Central memory CD8-positive, alpha-beta T cell (primary cell): ENCODE measurements around the gene NCK2.

Experiments
- ATAC-seq: fragments of 150-1000 bp; cut with Tn5 transposase; replicated peaks from 2 replicates; pipeline ENCODE4 v1.10.0; 2022; ENCODE audit warnings: mild to moderate bottlenecking, moderate FRiP score, moderate number of reproducible peaks; ENCODE audit not compliant: poor library complexity, severe bottlenecking; ENCODE audit errors: extremely low read depth
- DNase-seq, 2 donors: peaks; one replicate each; pipeline ENCODE4 v3.0.0; 2021; ENCODE audit warnings: low spot score in 2 of 2
- H3K27ac Mint-ChIP-seq: one replicate; pipeline ENCODE4 v1.8.0; 2022; ENCODE audit warnings: low read depth, mild to moderate bottlenecking, moderate library complexity, mixed read lengths
- H3K27me3 Mint-ChIP-seq: one replicate; pipeline ENCODE4 v1.8.0; 2022; ENCODE audit warnings: mixed read lengths
- H3K36me3 Mint-ChIP-seq: one replicate; pipeline ENCODE4 v1.8.0; 2022; ENCODE audit warnings: mild to moderate bottlenecking, moderate library complexity, mixed read lengths; ENCODE audit not compliant: insufficient read depth
- H3K4me1 Mint-ChIP-seq: one replicate; pipeline ENCODE4 v1.8.0; 2022; ENCODE audit warnings: mixed read lengths
- H3K4me3 Mint-ChIP-seq: one replicate; pipeline ENCODE4 v1.8.0; 2022; ENCODE audit warnings: mild to moderate bottlenecking, moderate library complexity, mixed read lengths
- H3K9me3 Mint-ChIP-seq: one replicate; pipeline ENCODE4 v1.8.0; 2022; ENCODE audit warnings: mixed read lengths

The NCK2 gene

GRCh38 chr2:105739426-105739825, 5.3 kb upstream of the NCK2 start:
- Mint-ChIP-seq H3K9me3 (no peaks in the 10 kb centered on the region), H3K4me3 (peak overlapping the region; percentile 47), H3K36me3 (peaks cover 17% of the 10 kb centered on the region), H3K4me1 (peaks cover 79% of the 10 kb centered on the region), H3K27me3 (no peaks in the 10 kb centered on the region), H3K27ac (peak overlapping the region; percentile 95)
- ATAC-seq (peak; percentile 29), DNase-seq (no peak)

- DNase-seq = no peak
- H3K27me3 Mint-ChIP-seq = no peaks in the 10 kb centered on the region
- peaks cover 73% of the 10 kb centered on the region for H3K4me1 Mint-ChIP-seq
Measured at GRCh38 chr2:105739944-105740530, 4.7 kb upstream of the NCK2 start.

GRCh38 chr2:105741174-105741573, 3.5 kb upstream of the NCK2 start:
- H3K27me3 Mint-ChIP-seq = no peaks in the 10 kb centered on the region
- H3K4me3 Mint-ChIP-seq = peak overlapping the region; percentile 47
- H3K36me3 Mint-ChIP-seq = peaks cover 25% of the 10 kb centered on the region
- H3K27ac Mint-ChIP-seq = peak overlapping the region; percentile 95
- ATAC-seq = no peak
- H3K4me1 Mint-ChIP-seq = peaks cover 73% of the 10 kb centered on the region
- no peak for DNase-seq
- H3K9me3 Mint-ChIP-seq = no peaks in the 10 kb centered on the region

More at GRCh38 chr2:105739944-105740530, 4.7 kb upstream of the NCK2 start:
- H3K27ac Mint-ChIP-seq = peak overlapping the region; percentile 95
- H3K9me3 Mint-ChIP-seq = no peaks in the 10 kb centered on the region
- H3K36me3 Mint-ChIP-seq = peaks cover 17% of the 10 kb centered on the region
- ATAC-seq = no peak
- peak overlapping the region; percentile 47 for H3K4me3 Mint-ChIP-seq

GRCh38 chr2:105741617-105742016, 3.1 kb upstream of the NCK2 start:
- Mint-ChIP-seq H3K4me3 (no peak overlapping the region), H3K4me1 (peaks cover 78% of the 10 kb centered on the region), H3K9me3 (no peaks in the 10 kb centered on the region), H3K36me3 (peaks cover 29% of the 10 kb centered on the region), H3K27me3 (no peaks in the 10 kb centered on the region), H3K27ac (peak overlapping the region; percentile 95)
- DNase-seq = no peak
- ATAC-seq = no peak

DNA sequence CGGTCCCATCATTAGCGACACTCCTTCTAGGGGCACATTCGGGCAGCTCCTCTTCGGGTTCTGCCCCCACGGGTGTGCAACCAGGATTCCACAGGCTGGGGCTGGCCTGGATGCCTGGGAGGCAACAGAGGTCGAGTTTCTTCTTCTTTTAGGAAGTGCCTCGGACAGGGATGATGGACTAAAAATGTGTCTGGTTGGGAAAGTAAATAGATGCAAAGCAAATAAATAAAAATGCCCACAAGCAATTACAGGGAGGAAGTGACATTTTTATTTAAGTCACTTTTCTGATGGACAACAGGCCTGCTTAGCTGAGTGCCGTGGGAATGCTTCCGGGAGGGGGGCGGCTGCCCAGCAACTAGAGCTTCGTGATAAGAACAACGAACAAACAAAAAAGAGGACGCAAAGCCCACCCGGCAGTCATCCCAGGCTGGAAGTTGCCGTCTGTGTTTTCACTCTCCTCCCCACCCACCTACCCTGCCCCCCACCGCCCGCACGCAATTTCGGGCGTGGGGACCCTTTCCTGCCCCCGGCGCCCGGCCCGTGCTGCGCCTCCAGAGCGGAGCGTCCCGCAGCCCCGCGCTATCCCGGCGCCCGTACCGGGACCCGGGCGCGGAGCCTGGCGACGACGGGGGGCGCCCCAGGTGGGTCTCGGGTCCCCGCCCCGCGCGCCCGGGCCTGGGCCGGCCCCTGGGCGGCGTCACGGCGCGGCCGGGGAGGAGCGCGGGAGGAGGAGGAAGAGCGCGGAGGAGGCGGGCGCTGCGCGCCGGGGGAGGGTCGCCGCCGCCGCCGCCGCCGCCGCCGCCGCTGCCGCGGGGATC, 412 bp upstream of the NCK2 start:
- Mint-ChIP-seq H3K4me1 (peaks cover 84% of the 10 kb centered on the region), H3K27ac (peak overlapping the region; percentile 95), H3K4me3 (peak overlapping the region; percentile 87), H3K36me3 (peaks cover 39% of the 10 kb centered on the region), H3K27me3 (no peaks in the 10 kb centered on the region), H3K9me3 (no peaks in the 10 kb centered on the region)
- ATAC-seq (peak; percentile 53), DNase-seq (no peak)

DNA sequence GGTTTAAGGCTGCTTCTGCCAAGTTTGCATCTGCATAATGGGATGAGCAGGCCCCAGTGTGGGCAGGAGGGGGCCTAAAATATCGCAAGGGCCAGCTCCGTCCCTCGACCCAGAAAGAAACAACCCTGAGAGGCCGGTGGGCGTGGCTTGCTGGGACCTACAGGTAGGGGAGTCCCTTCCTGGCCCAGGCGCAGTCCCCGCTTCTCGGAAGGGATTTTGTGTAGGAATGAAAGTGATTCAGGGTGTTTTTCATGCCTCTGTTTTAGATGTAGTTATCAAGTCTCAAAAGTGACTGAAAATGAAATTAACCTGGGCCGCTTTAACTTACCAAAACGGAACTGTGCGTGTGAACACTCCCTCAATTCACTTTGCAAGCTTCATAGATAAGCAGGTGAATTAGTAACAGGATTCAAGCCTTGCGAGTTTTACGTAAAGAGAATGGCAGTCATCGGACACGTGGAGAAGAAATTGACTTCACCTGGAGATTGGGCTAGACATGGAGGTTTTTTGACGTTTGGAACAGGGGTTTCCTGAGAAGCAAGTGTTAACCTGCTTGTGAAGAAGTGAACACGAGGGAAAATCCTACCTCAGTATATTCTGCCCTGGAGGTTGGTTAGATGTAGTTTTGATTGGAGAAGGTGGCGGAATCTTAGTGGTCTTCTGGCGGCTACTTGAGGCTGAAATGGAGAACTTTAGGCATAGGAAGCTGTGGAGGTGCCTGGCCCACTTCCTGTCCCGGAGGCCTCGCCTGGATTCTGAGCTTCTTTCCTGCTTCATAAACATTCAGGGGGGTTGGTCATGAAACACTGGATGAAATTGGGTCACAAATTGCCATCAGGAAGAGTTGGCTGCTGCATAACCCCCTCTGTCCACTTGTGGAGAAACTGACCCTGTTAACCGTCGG, 1.7 kb downstream of the NCK2 start:
- ATAC-seq (peak; percentile 10), DNase-seq (no peak)
- no peaks in the 10 kb centered on the region for H3K27me3 Mint-ChIP-seq
- H3K9me3 Mint-ChIP-seq = no peaks in the 10 kb centered on the region
- H3K36me3 Mint-ChIP-seq = peaks cover 49% of the 10 kb centered on the region
- H3K4me1 Mint-ChIP-seq = peaks cover 84% of the 10 kb centered on the region
- peak overlapping the region; percentile 97 for H3K27ac Mint-ChIP-seq
- peak overlapping the region; percentile 97 for H3K4me3 Mint-ChIP-seq

GRCh38 chr2:105747254-105747894, 2.7 kb downstream of the NCK2 start:
- peak overlapping the region; percentile 97 for H3K4me3 Mint-ChIP-seq
- no peaks in the 10 kb centered on the region for H3K27me3 Mint-ChIP-seq
- H3K27ac Mint-ChIP-seq = peak overlapping the region; percentile 97
- DNase-seq (no peak), ATAC-seq (no peak)
- H3K4me1 Mint-ChIP-seq = peaks cover 78% of the 10 kb centered on the region
- no peaks in the 10 kb centered on the region for H3K9me3 Mint-ChIP-seq
- H3K36me3 Mint-ChIP-seq = peaks cover 49% of the 10 kb centered on the region

DNA sequence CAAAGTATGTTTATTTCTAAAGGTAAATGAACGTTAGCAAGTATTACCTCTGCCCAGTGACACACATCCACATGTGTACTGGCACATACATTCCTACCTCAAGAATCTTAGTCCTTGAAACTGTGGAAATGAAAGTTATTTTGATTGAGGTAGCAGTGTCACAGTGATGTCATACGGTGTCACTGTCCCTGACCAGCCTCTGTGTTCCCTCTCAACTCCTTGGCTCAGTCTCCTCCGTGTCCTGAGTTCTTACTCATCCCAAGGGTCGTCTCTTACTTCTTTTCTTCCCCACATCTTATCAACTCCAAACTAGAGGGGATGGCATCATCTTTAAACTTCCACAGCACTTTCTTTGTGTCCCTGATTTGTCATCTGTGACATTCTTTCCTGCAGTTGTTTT, 3.3 kb downstream of the NCK2 start:
- DNase-seq = no peak
- peak; percentile 15 for ATAC-seq
- H3K36me3 Mint-ChIP-seq = peaks cover 51% of the 10 kb centered on the region
- H3K27ac Mint-ChIP-seq = peak overlapping the region; percentile 97
- H3K9me3 Mint-ChIP-seq = no peaks in the 10 kb centered on the region
- no peaks in the 10 kb centered on the region for H3K27me3 Mint-ChIP-seq
- H3K4me1 Mint-ChIP-seq = peaks cover 78% of the 10 kb centered on the region
- peak overlapping the region; percentile 97 for H3K4me3 Mint-ChIP-seq

DNA sequence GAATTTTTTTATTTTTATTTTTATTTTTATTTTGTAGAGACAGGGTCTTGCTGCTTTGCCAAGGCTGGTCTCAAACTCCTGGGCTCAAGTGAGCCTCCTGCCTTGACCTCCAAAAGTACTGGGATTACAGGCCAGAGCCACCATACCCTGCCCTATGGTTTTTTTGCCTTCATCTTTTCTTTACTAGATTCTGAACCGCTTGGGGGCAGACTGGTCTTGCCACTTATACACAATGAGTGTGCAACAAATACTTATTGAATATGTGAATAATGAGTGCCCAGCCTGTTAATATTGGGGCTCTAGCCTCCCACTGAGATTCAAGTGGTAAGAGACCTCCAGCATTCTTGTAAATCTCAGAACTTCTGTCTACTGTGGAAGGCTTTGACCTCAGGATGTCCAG, 3.9 kb downstream of the NCK2 start:
- H3K9me3 Mint-ChIP-seq = no peaks in the 10 kb centered on the region
- H3K4me3 Mint-ChIP-seq = peak overlapping the region; percentile 97
- H3K36me3 Mint-ChIP-seq = peaks cover 51% of the 10 kb centered on the region
- ATAC-seq = no peak
- no peak for DNase-seq
- no peaks in the 10 kb centered on the region for H3K27me3 Mint-ChIP-seq
- peaks cover 79% of the 10 kb centered on the region for H3K4me1 Mint-ChIP-seq
- H3K27ac Mint-ChIP-seq = peak overlapping the region; percentile 97

GRCh38 chr2:105749583-105750400, 5.1 kb downstream of the NCK2 start:
- H3K36me3 Mint-ChIP-seq = peaks cover 53% of the 10 kb centered on the region
- DNase-seq (no peak), ATAC-seq (peak; percentile 6)

GRCh38 chr2:105750735-105751134, 6.0 kb downstream of the NCK2 start:
- H3K27ac Mint-ChIP-seq = peak overlapping the region; percentile 97
- ATAC-seq (no peak), DNase-seq (no peak)
- H3K9me3 Mint-ChIP-seq = no peaks in the 10 kb centered on the region
- H3K27me3 Mint-ChIP-seq = no peaks in the 10 kb centered on the region
- H3K36me3 Mint-ChIP-seq = peaks cover 55% of the 10 kb centered on the region
- peaks cover 91% of the 10 kb centered on the region for H3K4me1 Mint-ChIP-seq
- peak overlapping the region; percentile 97 for H3K4me3 Mint-ChIP-seq

More at GRCh38 chr2:105749583-105750400, 5.1 kb downstream of the NCK2 start:
- H3K4me1 Mint-ChIP-seq = peaks cover 84% of the 10 kb centered on the region
- H3K27me3 Mint-ChIP-seq = no peaks in the 10 kb centered on the region
- no peaks in the 10 kb centered on the region for H3K9me3 Mint-ChIP-seq
- H3K4me3 Mint-ChIP-seq = peak overlapping the region; percentile 97
- peak overlapping the region; percentile 97 for H3K27ac Mint-ChIP-seq
